Stimulated activated CD8-positive, alpha-beta memory T cell treated with anti-CD3 and anti-CD28 coated beads, Interleukin-2, amount 100 ng/mL, for 1 hour (primary cell): ENCODE data around the gene PACSIN3.
"Not testable (repeated sequence)": the region's sequence is repeated elsewhere in the genome, so short reads cannot be mapped to it uniquely, and the experiment has no call there.

Experiments
- DNase-seq, 2 donors: peaks; one replicate each; pipeline ENCODE4 v3.0.0-alpha.2; 2020; ENCODE audit warnings: low read depth in 2 of 2

Gene PACSIN3

GRCh38 chr11:47192111-47192510 is 5.9 kb upstream of the PACSIN3 start:
- DNase-seq, result no peak

- DNase-seq, result not testable (repeated sequence)
Measured at GRCh38 chr11:47191137-47191536, 4.9 kb upstream of the PACSIN3 start.

DNA sequence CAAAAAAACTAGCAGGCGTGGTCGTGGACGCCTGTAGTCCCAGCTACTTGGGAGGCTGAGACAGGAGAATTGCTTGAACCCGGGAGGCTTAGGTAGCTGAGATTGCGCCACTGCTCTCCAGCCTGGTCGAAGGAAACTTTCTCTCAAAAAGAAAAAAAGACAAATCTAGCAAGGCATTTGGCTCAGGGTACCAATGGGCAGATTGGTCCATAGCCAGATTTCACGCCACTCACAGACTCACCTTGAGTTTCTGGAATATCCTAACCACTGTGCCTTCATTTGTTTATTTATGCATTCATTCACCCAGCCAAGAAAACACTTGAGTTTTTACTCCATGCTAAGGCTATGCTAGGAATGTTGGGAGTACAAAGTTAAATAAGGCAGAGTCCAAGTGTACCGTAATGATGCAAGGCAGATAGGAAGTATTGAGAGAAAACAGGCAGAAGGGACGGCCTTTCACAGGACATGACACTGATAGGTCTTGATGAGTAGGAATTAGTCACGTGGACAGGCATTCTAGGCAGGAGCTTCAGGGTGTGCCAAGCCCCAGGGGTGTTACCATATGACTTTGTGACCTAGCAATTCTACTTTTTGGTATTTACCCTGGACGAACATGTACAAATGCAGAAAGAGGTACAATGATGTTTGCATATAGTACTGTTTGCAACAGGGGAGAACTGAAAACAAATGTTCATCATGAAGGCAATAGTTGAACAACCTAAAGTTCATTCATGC is 3.0 kb upstream of the PACSIN3 start:
- no peak for DNase-seq

- DNase-seq, result no peak
Measured at GRCh38 chr11:47188259-47188658, 2.0 kb upstream of the PACSIN3 start.

DNA sequence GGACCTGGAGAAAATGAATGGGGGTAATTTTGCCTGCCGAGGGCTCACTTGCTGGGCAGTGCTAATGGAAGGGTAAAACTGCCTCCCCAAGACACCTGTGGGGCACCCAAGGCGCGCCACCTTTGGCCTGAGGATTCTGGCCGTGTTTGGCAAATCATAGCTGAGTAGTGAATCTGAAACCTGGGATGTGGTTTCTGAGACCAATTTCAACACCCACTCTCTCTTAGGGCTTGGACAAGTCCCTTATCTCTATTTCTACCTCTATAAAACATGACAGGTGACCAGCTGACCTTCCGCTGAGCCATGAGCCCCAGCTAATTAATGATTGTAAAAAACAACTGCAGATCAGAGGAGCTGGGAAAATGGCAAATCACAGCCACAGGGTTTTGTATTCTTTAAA is 1.5 kb upstream of the PACSIN3 start:
- no peak for DNase-seq

GRCh38 chr11:47186700-47187695 is 764 bp upstream of the PACSIN3 start:
- DNase-seq, result no peak

- DNase-seq, result no peak
Measured at GRCh38 chr11:47185305-47186075, 744 bp downstream of the PACSIN3 start.

- DNase-seq, result no peak
Measured at GRCh38 chr11:47184711-47185304, 1.4 kb downstream of the PACSIN3 start.

DNA sequence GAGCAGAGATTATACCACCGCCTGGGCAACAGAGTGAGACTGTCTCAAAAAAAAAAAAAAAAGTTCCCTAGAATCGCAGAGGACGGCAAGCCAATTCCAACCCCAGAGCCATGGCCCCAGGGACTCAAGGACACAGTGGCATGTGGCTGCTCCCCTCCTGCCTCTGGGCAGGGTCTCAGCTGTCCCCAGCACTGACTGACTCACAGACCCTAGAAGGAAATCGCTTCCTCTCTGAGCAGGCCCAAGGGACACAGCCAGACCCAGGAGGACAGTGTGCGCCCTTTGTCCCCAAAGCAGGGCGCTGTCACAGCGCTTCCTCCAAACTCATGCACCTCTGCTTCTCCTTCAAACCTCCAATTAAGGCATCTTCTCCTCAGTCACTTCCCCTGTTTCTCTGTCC is 2.3 kb downstream of the PACSIN3 start:
- DNase-seq, result no peak

GRCh38 chr11:47183031-47183856 is 3.0 kb downstream of the PACSIN3 start:
- no peak for DNase-seq

DNA sequence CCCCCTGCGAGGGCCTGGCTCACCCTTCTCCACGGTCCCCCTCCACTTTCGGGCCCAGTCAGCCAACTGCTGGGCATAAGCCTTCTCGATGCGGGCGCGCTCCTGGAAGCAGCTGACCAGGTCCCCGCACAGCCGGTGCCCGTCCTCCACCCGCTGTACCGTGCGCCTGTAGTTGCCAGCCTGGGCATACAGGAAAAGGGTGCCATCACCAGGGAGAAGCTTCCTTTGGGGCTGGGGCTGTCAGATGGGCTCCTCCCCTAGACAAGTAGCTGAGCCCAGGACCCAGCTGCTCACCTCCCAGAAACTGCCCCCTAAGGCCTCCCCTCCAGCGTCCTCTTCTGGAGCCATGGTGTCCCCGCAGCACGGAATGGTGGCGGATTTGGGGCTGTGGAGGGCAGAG is 3.9 kb downstream of the PACSIN3 start:
- no peak for DNase-seq

- DNase-seq, result no peak
Measured at GRCh38 chr11:47181271-47181670, 5.0 kb downstream of the PACSIN3 start.

GRCh38 chr11:47180006-47180787 is 6.0 kb downstream of the PACSIN3 start:
- no peak for DNase-seq

- DNase-seq, result no peak
Measured at GRCh38 chr11:47179655-47179991, 6.6 kb downstream of the PACSIN3 start.

- no peak for DNase-seq
Measured at GRCh38 chr11:47178737-47179654, 7.2 kb downstream of the PACSIN3 start.

DNA sequence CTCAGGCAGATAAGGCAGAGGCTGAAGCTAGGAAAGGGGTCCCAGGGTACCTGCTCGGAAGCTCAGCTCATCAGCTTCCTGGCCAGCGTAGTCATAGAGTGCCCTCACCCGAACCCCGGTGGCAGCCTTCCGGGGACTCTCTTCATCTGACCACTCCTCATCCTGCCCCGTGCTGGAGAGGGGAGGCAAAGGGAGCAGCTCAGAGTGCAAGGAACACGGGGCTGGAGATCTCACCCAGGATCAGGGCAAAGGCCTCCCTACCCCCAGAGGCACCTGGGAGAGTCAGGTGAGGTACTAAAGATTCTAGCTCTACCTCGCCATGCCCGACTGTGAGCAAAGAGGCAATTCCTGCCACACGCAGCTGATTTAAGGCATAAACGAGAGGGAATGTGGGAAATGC is 7.9 kb downstream of the PACSIN3 start:
- DNase-seq, result no peak

GRCh38 chr11:47177846-47178245 is 8.4 kb downstream of the PACSIN3 start:
- DNase-seq, result no peak

DNA sequence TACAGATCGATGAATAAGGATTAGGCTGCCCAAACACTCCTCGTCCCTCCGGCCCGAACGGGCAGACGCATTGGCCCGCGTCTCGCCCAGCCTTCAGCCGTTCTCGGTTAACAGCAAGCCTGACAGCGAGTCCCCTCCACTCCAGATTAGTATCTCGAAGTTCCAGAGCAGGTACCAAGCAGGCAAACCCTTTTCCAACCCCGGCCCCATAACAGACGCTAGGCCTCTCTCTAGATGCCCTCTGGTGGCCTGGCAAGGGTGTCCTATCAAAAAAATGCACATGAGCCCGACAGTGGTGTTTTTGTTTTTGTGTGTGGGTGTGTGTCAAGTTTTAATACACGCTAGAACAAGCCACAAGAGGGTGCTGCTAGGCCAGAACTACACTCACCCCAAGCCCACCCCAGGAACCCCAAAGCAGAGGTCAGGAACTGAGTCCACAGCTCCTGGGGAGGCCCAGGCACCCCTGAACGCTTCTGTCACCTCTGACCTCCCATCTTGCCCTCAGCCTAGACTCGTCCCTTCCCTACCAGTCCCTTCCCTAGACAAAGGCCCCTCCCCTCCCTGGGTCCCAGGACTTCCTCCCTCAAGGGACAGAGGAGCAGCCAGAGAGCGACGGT is 8.9 kb downstream of the PACSIN3 start:
- DNase-seq, result peak; percentile 38 to 48
